HEK293T (cell line): ENCODE measurements around the gene ASPA.

ENCODE experiments used
- ARNT ChIP-seq: fragments of 450-650 bp; IDR thresholded peaks from 2 replicates; pipeline ENCODE4 v1.6.1; 2017; ENCODE audit warnings: mild to moderate bottlenecking
- BHLHE40 ChIP-seq: fragments of 450-650 bp; IDR thresholded peaks from 2 replicates; pipeline ENCODE4 v1.6.1; 2016; ENCODE audit warnings: mild to moderate bottlenecking, moderate library complexity, borderline replicate concordance
- CTBP1 ChIP-seq: fragments of 450-650 bp; IDR thresholded peaks from 2 replicates; pipeline ENCODE4 v1.6.1; 2016; ENCODE audit warnings: borderline replicate concordance
- ELF4 ChIP-seq: fragments of 450-650 bp; IDR thresholded peaks from 2 replicates; pipeline ENCODE4 v1.6.1; 2017; ENCODE audit warnings: antibody characterized with exemption
- FOXA1 ChIP-seq: fragments of 450-650 bp; IDR thresholded peaks from 2 replicates; pipeline ENCODE4 v1.6.1; 2016; ENCODE audit warnings: mild to moderate bottlenecking
- FOXM1 ChIP-seq: fragments of 450-650 bp; IDR thresholded peaks from 2 replicates; pipeline ENCODE4 v1.6.1; 2017; ENCODE audit warnings: mild to moderate bottlenecking, borderline replicate concordance
- HDGF ChIP-seq: fragments of 450-650 bp; IDR thresholded peaks from 2 replicates; pipeline ENCODE4 v1.6.1; 2017; ENCODE audit warnings: antibody characterized with exemption, borderline replicate concordance
- L3MBTL2 ChIP-seq: fragments of 450-650 bp; conservative IDR thresholded peaks from 2 replicates; pipeline ENCODE4 v1.6.1; 2016; ENCODE audit warnings: mild to moderate bottlenecking
- LEF1 ChIP-seq: fragments of 450-650 bp; IDR thresholded peaks from 2 replicates; pipeline ENCODE4 v1.6.1; 2017; ENCODE audit warnings: mild to moderate bottlenecking, borderline replicate concordance
- NFRKB ChIP-seq: fragments of 450-650 bp; IDR thresholded peaks from 2 replicates; pipeline ENCODE4 v1.6.1; 2016; ENCODE audit warnings: mild to moderate bottlenecking, moderate library complexity
- SP1 ChIP-seq: fragments of 450-650 bp; IDR thresholded peaks from 2 replicates; pipeline ENCODE4 v1.6.1; 2017
- SUZ12 ChIP-seq: fragments of 450-650 bp; IDR thresholded peaks from 2 replicates; pipeline ENCODE4 v1.6.1; 2016; ENCODE audit warnings: mild to moderate bottlenecking
- TARDBP ChIP-seq: fragments of 450-650 bp; IDR thresholded peaks from 2 replicates; pipeline ENCODE4 v1.6.1; 2016
- ZNF384 ChIP-seq: fragments of 450-650 bp; IDR thresholded peaks from 2 replicates; pipeline ENCODE4 v1.6.1; 2016

DNA sequence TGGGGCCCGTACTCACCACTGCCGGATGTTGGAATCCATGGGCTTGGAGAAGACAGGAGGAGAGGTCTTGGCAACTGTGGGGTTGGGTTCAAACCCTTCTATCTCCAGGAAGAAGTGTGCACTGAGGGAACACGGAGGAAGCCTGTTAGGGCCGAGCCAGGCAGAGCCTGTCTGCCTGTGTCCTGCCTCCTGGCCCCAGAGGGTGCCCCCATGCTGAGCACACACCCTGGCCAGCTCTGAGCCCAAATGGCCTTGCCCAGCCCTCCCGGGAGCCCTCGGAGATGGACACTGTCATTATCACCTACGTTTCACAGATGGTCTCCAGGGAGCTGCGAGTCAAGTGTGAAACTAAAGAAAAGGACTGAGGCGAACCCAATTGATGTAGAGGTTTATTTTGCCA, 69.4 kb downstream of the ASPA start:
- TF ChIP-seq ELF4 (no peak), LEF1 (no peak), ARNT (no peak), HDGF (no peak), TARDBP (no peak), FOXA1 (no peak), BHLHE40 (no peak), SUZ12 (no peak), FOXM1 (no peak), SP1 (no peak), L3MBTL2 (no peak), CTBP1 (no peak), ZNF384 (no peak), NFRKB (no peak)
